Prostate gland (tissue), 2 donors: ENCODE measurements around the gene FLVCR2.

Experiments
- POLR2A ChIP-seq: fragments of 450-650 bp; IDR thresholded peaks from one replicate; pipeline ENCODE4 v1.6.1; 2016; ENCODE audit warnings: antibody characterized with exemption, mild to moderate bottlenecking
- POLR2AphosphoS5 ChIP-seq: sonication (generic); formaldehyde crosslinking; IDR thresholded peaks from one replicate; pipeline ENCODE4 v1.6.1; 2017; ENCODE audit warnings: antibody characterized with exemption
- TF ChIP-seq, protein P1 (sequence below), 4 experiments: fragments of 200-600 bp in 2 of 4; fragments of 450-650 bp in 2 of 4; sonication (generic) in 2 of 4; IDR thresholded peaks; 1 replicate in 3 of 4; 2 replicates in 1 of 4; pipeline ENCODE4 v1.5.1; 2016 to 2019; ENCODE audit warnings: antibody characterized with exemption in 4 of 4, mild to moderate bottlenecking in 2 of 4, moderate library complexity in 2 of 4

GRCh38 chr14:75539561-75540478 lies 38.6 kb upstream of the FLVCR2 start:
- TF ChIP-seq, protein P1, sequence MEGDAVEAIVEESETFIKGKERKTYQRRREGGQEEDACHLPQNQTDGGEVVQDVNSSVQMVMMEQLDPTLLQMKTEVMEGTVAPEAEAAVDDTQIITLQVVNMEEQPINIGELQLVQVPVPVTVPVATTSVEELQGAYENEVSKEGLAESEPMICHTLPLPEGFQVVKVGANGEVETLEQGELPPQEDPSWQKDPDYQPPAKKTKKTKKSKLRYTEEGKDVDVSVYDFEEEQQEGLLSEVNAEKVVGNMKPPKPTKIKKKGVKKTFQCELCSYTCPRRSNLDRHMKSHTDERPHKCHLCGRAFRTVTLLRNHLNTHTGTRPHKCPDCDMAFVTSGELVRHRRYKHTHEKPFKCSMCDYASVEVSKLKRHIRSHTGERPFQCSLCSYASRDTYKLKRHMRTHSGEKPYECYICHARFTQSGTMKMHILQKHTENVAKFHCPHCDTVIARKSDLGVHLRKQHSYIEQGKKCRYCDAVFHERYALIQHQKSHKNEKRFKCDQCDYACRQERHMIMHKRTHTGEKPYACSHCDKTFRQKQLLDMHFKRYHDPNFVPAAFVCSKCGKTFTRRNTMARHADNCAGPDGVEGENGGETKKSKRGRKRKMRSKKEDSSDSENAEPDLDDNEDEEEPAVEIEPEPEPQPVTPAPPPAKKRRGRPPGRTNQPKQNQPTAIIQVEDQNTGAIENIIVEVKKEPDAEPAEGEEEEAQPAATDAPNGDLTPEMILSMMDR (IDR thresholded peaks at IDR 0.05), result no peak
- no peak for TF ChIP-seq POLR2AphosphoS5
- TF ChIP-seq POLR2A, result no peak
